HFF-Myc (cell line): ENCODE data around the gene MCM6.

ENCODE experiments used
- DNase-seq: peaks from one replicate; pipeline ENCODE4 v3.0.0-alpha.2; 2011; ENCODE audit warnings: low read depth; ENCODE audit errors: extremely low read depth
- H3K4me3 ChIP-seq: replicated peaks from 2 replicates; pipeline ENCODE4 v1.5.1; 2011; ENCODE audit warnings: low read depth, mild to moderate bottlenecking, control low read depth, low read length
- TF ChIP-seq, protein P1 (sequence below): IDR thresholded peaks from 2 replicates; pipeline ENCODE4 v1.5.1; 2012; ENCODE audit warnings: mild to moderate bottlenecking, low read depth, low read length, control low read depth; ENCODE audit errors: missing control alignments

The MCM6 gene

DNA sequence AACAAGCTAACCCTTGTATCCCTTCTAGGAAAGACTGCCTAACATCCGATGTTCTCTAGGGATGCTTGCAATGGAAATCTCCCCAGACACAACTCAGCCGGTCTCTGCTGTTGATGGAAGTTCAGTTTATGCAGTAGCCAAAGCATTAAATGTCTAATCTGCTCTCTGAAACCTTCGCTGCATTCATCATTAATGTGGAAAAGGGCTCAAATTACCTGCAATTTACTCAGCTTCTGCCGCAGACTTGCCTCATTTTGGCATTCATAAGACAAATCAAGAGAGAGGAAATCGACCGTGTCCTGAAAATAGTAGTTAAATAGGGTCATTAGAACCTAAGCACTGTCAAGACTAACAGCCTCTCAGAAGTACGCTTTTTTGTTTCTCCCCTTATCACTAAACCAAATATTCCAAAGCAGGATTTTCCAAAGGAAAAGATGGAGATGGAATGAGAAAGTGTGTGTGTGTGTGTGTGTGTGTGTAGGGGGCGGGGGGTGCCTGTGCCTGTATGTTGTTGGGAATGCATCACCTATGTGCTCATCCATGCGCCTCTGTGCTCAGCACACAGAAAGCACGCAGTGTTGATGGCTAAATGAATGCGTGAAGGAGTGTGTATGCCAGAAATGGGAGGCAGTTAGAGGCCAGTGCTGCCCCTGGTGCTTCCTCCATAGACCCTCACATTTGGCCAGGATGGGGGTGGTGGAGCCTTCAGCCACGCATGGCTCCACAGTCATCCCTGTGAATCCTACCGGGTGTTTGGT is 46.7 kb downstream of the MCM6 start:
- no peak overlapping the region for H3K4me3 ChIP-seq
- TF ChIP-seq, protein P1, sequence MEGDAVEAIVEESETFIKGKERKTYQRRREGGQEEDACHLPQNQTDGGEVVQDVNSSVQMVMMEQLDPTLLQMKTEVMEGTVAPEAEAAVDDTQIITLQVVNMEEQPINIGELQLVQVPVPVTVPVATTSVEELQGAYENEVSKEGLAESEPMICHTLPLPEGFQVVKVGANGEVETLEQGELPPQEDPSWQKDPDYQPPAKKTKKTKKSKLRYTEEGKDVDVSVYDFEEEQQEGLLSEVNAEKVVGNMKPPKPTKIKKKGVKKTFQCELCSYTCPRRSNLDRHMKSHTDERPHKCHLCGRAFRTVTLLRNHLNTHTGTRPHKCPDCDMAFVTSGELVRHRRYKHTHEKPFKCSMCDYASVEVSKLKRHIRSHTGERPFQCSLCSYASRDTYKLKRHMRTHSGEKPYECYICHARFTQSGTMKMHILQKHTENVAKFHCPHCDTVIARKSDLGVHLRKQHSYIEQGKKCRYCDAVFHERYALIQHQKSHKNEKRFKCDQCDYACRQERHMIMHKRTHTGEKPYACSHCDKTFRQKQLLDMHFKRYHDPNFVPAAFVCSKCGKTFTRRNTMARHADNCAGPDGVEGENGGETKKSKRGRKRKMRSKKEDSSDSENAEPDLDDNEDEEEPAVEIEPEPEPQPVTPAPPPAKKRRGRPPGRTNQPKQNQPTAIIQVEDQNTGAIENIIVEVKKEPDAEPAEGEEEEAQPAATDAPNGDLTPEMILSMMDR = no peak
- no peak for DNase-seq

DNA sequence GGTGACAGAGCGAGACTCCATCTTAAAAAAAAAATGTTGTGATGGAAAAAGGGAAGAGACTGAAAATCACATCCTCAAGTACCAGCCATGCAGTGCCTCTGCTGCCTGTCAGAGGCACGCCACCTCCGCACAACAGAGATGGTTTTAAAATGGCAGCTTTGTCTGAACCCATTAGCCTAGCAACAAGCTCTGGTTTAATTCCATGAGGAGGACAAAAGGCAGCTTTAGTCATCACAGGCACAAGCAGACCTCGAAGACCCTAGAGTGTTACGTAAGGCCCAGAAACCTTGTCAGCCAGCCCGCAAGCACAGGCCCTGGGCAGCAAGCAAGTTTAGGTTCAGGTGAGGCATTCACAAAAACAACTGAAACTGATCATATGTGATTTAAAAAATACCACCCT is 49.7 kb downstream of the MCM6 start:
- TF ChIP-seq, protein P1 = no peak
- no peak for DNase-seq
- H3K4me3 ChIP-seq = no peak overlapping the region

DNA sequence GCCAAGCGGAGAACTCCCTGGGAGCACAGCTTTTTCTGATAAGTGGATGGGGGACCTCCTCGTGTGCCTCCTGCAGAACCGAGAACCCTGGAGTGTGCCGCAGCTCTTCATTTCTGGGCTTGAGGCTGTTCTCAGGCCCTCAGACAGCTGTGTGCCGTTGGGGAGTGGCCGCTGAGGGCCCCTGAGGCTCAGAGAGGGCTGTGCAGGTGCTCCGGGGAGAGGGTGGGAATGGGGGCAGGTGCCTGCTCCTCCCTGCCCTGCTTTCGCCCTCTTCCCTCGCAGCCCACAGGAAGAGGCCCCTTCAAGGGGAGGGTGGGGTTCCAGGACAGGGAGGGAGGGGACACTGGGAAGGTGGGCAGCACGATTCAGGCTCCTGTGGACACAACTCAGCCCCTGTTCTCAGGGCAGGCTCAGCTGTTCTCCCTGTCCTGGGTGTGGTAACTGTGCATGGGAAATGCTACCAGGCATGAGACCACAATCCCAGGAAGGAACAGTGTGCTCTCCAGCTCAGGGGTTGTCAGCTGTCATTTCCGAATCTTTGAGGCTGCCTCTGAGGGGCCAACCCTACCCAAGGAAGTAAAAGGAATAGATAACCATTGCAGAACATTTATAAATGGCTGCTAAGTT is 50.6 kb downstream of the MCM6 start:
- DNase-seq = no peak
- TF ChIP-seq, protein P1 = no peak
- no peak overlapping the region for H3K4me3 ChIP-seq

DNA sequence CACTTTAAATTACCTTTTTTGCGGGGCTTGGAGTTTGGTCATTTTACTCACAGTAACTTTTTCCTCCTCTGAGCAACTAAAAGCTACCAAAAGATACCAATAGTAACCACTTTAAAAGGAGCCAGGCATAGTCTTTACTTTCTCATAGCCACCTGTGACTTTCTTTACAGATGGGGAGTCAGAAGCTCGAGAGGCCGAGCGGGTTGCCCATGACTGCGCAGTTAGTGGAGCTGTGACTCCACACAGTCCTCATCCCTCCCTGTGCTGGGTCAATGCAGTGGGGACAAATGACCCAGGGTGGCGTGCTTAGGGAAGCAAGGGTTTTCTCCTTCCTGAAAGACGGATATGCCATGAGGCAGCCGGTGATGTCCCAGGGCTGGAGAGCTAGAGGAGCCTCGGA is 51.1 kb downstream of the MCM6 start:
- TF ChIP-seq, protein P1 = no peak

DNA sequence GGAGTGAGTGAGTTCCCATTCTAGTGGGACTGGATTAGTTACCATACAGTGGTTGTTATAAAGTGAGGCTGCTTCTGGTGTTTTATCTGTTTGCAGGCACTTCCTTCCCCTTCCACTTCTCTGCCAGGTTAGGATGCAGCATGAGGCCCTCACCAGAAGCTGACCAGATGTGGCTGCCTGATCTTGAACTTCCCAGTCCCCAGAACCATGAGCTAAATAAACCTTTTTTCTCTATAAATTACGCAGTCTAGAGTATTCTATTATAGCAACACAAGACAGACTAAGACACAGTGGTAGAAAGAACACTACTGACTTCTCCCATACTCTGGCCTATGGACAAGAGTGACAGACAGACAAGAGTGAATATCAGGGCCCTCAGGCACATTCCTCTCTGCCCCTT is 53.4 kb downstream of the MCM6 start:
- TF ChIP-seq, protein P1 = no peak
- no peak for DNase-seq
- H3K4me3 ChIP-seq = no peak overlapping the region

More for the DNA sequence above, 51.1 kb downstream of the MCM6 start:
- DNase-seq = no peak
- no peak overlapping the region for H3K4me3 ChIP-seq

DNA sequence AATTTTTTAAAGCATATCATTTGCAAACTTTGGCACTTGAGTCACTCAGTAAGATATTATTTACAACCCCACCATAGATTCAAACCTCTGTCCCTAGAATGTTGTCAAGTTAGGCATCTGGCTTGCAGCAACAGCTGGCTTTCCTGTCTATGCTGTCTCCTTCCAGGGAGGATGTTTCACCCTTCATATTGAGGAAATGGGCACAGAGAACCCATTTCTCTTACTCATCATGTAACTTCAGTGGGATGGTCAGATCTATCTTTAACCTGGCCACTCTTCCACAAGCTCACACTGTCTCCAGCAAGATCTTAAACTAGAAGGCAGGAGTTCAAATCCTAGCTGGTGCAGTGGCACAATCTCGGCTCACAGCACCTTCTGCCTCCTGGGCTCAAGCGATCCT is 55.1 kb downstream of the MCM6 start:
- TF ChIP-seq, protein P1 = no peak
- no peak for DNase-seq

More for the DNA sequence above, 55.1 kb downstream of the MCM6 start:
- H3K4me3 ChIP-seq = no peak overlapping the region
